Endothelial cell (in vitro differentiated cells): Measurements from ENCODE around the gene GNG12. TPM values are rescaled to one million over a fixed set of nuclear protein-coding genes. Genes with fewer than 3 reads are reported as not detected.
A peak's percentile ranks its signal among the peaks of the same experiment; 100 is the strongest.

Experiments
- DNase-seq: peaks from one replicate; pipeline ENCODE4 v3.0.0; 2021; ENCODE audit warnings: low spot score
- H3K27ac Mint-ChIP-seq: one replicate; pipeline ENCODE4 v1.8.0; 2021; ENCODE audit warnings: mixed read lengths, inconsistent platforms; ENCODE audit not compliant: unreplicated experiment
- H3K27me3 Mint-ChIP-seq: one replicate; pipeline ENCODE4 v1.8.0; 2021; ENCODE audit warnings: mild to moderate bottlenecking, moderate library complexity, mixed read lengths, inconsistent platforms; ENCODE audit not compliant: unreplicated experiment
- H3K36me3 Mint-ChIP-seq: one replicate; pipeline ENCODE4 v1.8.0; 2021; ENCODE audit warnings: mild to moderate bottlenecking, low read depth, mixed read lengths, inconsistent platforms; ENCODE audit not compliant: unreplicated experiment
- H3K4me1 Mint-ChIP-seq: one replicate; pipeline ENCODE4 v1.8.0; 2021; ENCODE audit warnings: mild to moderate bottlenecking, mixed read lengths, inconsistent platforms; ENCODE audit not compliant: unreplicated experiment
- H3K4me3 Mint-ChIP-seq: one replicate; pipeline ENCODE4 v1.8.0; 2021; ENCODE audit warnings: mild to moderate bottlenecking, mixed read lengths, inconsistent platforms; ENCODE audit not compliant: unreplicated experiment
- H3K9me3 Mint-ChIP-seq: one replicate; pipeline ENCODE4 v1.8.0; 2021; ENCODE audit warnings: mixed read lengths, inconsistent platforms; ENCODE audit not compliant: unreplicated experiment
- CTCF ChIP-seq: fragments of 200-600 bp; sonication (generic); IDR thresholded peaks from one replicate; pipeline ENCODE4 v1.5.0; 2021; ENCODE audit warnings: antibody characterized with exemption; ENCODE audit not compliant: unreplicated experiment
- total RNA-seq: library from RNA; stranded (reverse); fragmentation: NEBNext Ultra II Directional; extraction: Animal tissue kit (Norgen Biotek cat#: 25700); gene quantifications from one replicate; pipeline ENCODE4 v1.2.1, GENCODE V29; 2021; ENCODE audit not compliant: unreplicated experiment

GNG12 gene
- total RNA-seq, 1 donor from 2014 or later = 26.2 TPM

GRCh38 chr1:67795179-67795912 lies 37.9 kb downstream of the GNG12 start:
- Mint-ChIP-seq H3K27me3 (peaks cover 3% of the 10 kb centered on the region), H3K4me1 (peaks cover 17% of the 10 kb centered on the region), H3K36me3 (peaks cover 4% of the 10 kb centered on the region), H3K9me3 (no peaks in the 10 kb centered on the region), H3K4me3 (no peak overlapping the region), H3K27ac (no peak overlapping the region)
- no peak for DNase-seq
- TF ChIP-seq CTCF = no peak

- H3K27me3 Mint-ChIP-seq = peaks cover 3% of the 10 kb centered on the region
- DNase-seq = no peak
- no peak for TF ChIP-seq CTCF
- H3K27ac Mint-ChIP-seq = no peak overlapping the region
- H3K4me1 Mint-ChIP-seq = peaks cover 25% of the 10 kb centered on the region
- no peaks in the 10 kb centered on the region for H3K9me3 Mint-ChIP-seq
- peaks cover 4% of the 10 kb centered on the region for H3K36me3 Mint-ChIP-seq
- H3K4me3 Mint-ChIP-seq = no peak overlapping the region
Measured at GRCh38 chr1:67793562-67793961, 39.7 kb downstream of the GNG12 start.

GRCh38 chr1:67792741-67793458 lies 40.4 kb downstream of the GNG12 start:
- DNase-seq = no peak
- no peak for TF ChIP-seq CTCF
- Mint-ChIP-seq H3K36me3 (peaks cover 4% of the 10 kb centered on the region), H3K4me3 (no peak overlapping the region), H3K27ac (no peak overlapping the region), H3K9me3 (no peaks in the 10 kb centered on the region), H3K27me3 (peaks cover 3% of the 10 kb centered on the region), H3K4me1 (peaks cover 25% of the 10 kb centered on the region)

- H3K27me3 Mint-ChIP-seq = peaks cover 3% of the 10 kb centered on the region
- peak overlapping the region; percentile 58 for H3K27ac Mint-ChIP-seq
- H3K4me3 Mint-ChIP-seq = no peak overlapping the region
- no peaks in the 10 kb centered on the region for H3K9me3 Mint-ChIP-seq
- H3K4me1 Mint-ChIP-seq = peaks cover 25% of the 10 kb centered on the region
- TF ChIP-seq CTCF = no peak
- no peaks in the 10 kb centered on the region for H3K36me3 Mint-ChIP-seq
- DNase-seq = no peak
Measured at GRCh38 chr1:67792103-67792502, 41.2 kb downstream of the GNG12 start.

- Mint-ChIP-seq H3K4me3 (no peak overlapping the region), H3K27me3 (peaks cover 3% of the 10 kb centered on the region), H3K9me3 (no peaks in the 10 kb centered on the region), H3K4me1 (peaks cover 25% of the 10 kb centered on the region), H3K27ac (peak overlapping the region; percentile 58), H3K36me3 (no peaks in the 10 kb centered on the region)
- TF ChIP-seq CTCF = no peak
- no peak for DNase-seq
Measured at GRCh38 chr1:67791686-67792085, 41.6 kb downstream of the GNG12 start.
